Fibroblast of the aortic adventitia (primary cell): ENCODE data around the gene CYP27A1. TPM values are rescaled to one million over a fixed set of nuclear protein-coding genes. Genes with fewer than 3 reads are reported as not detected.

Experiments used
- DNase-seq: peaks from one replicate; pipeline ENCODE4 v3.0.0-alpha.2; 2010; ENCODE audit warnings: low read depth
- H3K4me3 ChIP-seq: 2 replicates; pipeline ENCODE4 v1.5.1; 2011; ENCODE audit warnings: low read depth, mild to moderate bottlenecking, control low read depth, low read length, moderate library complexity
- total RNA-seq: library from RNA; depleted of rRNA; stranded (reverse); fragments of >200 nt; gene quantifications from 2 replicates; pipeline ENCODE4 v1.2.3, GENCODE V29; 2012; ENCODE audit warnings: low replicate concordance
- TF ChIP-seq, protein P1 (sequence below): IDR thresholded peaks from 2 replicates; pipeline ENCODE4 v1.5.1; 2011; ENCODE audit warnings: mild to moderate bottlenecking, low read length, control low read depth, inconsistent platforms; ENCODE audit not compliant: insufficient read depth

CYP27A1 gene
- total RNA-seq = 10.5 and 42.8 TPM in 2 replicates

DNA sequence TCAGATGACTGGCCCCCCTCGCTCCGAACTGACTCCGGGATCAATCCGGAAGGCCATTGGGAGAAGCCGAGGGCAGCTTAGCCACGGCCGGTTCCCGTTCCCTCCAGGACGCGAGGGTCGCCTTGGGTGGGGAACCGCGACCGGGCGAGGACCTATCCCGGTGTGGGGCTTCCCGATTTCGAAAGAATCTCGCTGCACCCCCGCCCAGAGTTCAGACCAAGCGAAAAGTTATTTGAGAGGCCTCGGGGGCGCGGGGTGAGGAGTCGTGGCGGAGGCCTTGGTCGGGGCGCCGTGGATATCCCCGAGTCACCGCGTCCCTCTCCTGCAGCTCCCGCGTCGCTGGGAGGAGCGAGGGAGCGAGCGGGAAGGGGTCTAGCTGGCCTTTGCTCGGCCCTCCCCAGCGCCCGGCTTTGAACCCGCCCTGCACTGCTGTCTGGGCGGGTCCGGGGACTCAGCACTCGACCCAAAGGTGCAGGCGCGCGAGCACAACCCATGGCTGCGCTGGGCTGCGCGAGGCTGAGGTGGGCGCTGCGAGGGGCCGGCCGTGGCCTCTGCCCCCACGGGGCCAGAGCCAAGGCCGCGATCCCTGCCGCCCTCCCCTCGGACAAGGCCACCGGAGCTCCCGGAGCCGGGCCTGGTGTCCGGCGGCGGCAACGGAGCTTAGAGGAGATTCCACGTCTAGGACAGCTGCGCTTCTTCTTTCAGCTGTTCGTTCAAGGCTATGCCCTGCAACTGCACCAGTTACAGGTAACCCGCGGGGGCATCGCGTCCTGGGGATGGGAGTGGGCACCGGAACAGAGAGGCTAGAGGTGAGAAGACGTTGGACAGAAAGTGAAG, at the start of gene CYP27A1:
Gene CYP27A1, plus strand, starts transcription at position 457 of the 837 bp plus-strand sequence. Its CDS starts 36 bp downstream, at position 493.
- TF ChIP-seq, protein P1, sequence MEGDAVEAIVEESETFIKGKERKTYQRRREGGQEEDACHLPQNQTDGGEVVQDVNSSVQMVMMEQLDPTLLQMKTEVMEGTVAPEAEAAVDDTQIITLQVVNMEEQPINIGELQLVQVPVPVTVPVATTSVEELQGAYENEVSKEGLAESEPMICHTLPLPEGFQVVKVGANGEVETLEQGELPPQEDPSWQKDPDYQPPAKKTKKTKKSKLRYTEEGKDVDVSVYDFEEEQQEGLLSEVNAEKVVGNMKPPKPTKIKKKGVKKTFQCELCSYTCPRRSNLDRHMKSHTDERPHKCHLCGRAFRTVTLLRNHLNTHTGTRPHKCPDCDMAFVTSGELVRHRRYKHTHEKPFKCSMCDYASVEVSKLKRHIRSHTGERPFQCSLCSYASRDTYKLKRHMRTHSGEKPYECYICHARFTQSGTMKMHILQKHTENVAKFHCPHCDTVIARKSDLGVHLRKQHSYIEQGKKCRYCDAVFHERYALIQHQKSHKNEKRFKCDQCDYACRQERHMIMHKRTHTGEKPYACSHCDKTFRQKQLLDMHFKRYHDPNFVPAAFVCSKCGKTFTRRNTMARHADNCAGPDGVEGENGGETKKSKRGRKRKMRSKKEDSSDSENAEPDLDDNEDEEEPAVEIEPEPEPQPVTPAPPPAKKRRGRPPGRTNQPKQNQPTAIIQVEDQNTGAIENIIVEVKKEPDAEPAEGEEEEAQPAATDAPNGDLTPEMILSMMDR = no peak
- peak; percentile 8 for DNase-seq
- H3K4me3 ChIP-seq = peak within 1 kb of the TSS; percentile 55

DNA sequence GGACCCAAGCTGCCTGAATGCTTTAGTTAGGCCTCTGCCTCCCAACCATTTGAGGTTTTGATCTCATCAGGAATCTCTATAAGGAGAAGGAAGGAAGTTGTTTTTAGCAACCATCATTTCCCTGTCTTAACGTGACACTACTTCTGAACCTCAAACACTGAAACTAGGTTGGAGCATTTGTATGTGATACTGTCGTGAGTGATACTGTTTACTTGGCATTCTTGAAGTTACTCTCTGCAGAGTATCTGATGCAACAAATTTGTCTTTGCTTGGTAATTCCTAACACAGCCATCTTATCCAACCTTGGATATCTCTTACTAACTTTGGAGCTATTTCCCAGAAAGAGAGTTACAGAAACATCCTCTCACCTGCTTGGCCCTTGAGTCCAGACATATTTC, 49.2 kb upstream of the CYP27A1 start:
- peak; percentile 15 for DNase-seq

DNA sequence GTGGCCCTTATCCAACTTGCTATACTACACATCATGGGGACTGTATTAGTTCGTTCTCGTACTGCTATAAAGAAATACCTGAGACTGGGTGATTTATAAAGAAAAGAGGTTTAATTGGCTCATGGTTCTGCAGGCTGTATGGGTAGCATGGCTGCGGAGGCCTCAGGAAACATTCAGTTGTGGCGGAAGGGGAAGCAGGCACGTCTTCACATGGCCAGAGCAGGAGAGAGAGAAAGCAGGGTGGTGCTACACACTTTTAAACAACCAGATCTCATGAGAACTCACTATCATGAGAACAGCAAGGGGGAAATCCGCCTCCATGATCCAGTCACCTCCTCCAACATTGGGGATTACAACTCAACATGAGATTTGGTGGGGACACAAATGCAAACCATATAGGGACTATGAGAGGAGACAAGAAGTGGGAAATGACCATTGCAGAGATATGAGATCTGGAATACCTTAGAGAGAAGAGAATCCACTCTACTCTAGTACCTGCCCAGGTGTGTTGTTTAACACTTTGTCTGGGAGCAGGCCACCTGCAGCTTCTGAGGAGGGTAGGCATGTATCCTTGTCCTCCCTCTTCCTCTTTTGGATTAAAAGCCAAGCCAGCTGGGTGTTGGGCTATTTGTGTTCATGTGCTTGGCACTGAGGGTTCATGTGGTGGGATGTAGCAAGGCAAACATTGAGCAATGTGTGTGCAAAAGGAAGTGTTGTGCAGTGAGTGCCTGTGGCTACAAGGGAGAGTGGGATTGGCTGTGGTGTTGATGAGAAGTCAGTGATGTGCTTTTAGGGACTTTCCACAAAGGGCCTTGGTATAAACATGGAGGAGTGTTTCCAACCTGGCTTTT, 48.6 kb upstream of the CYP27A1 start:
- peak; percentile 78 for DNase-seq

More for the DNA sequence above, 49.2 kb upstream of the CYP27A1 start:
- H3K4me3 ChIP-seq = no peak overlapping the region
- TF ChIP-seq, protein P1 = no peak

DNA sequence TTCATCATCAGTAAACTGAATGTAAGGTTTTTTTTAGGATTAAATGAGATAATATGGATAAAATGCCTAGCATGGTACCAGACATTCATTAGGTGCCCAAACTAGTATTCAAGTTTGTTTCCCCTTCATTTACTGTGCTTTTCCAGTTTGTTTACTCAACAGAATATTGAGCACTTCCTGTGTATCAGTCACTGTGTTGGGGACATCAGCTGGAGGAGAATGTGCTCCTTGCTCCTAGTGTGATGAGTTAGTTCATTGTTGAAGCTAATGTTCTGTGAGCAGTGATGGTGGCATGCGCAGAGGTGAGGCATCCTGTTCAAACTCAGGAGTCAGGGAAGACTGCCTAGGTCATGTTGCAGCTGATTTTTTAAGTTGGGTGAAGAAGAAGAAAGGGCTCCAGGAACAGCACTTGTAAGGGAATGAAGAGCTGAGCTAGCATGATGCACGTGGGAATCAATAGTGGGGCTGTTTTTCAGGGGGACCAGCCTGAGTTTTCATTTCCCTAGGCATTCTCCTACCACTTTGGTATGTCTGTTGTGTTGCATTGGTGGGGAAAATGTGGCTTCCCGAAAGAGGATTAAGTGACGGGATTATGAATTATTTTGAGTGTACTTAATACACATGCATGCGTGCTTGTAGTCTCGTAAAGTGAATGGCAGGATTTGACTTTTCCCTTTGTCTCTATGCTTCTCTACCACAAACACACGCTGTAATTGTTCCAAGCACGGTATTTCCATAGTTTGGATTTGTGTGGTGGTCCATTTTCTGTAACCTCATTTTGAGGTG, 47.6 kb upstream of the CYP27A1 start:
- TF ChIP-seq, protein P1 = no peak
- no peak for DNase-seq
- no peak overlapping the region for H3K4me3 ChIP-seq

More for the DNA sequence above, 48.6 kb upstream of the CYP27A1 start:
- H3K4me3 ChIP-seq = no peak overlapping the region
- TF ChIP-seq, protein P1 = no peak

DNA sequence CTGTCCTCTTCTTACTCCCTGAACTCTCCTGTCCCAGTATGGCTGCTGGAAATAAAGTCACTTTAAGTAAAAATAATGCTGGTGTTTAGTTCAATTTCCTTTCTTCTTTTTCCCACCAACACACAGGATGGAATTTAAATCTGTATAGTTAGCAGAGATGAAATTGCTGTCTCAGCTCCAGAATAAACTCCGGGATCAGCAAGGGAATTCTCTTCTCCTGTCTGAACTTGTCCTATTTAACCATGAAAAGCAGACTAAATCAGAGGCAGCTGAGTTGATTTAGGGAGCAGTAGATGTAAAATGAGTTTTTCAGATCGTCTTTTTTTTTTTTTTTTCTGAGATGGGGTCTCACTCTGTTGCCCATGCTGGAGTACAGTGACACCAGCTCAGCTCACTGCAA, 45.4 kb upstream of the CYP27A1 start:
- no peak overlapping the region for H3K4me3 ChIP-seq
- TF ChIP-seq, protein P1 = no peak
- no peak for DNase-seq

DNA sequence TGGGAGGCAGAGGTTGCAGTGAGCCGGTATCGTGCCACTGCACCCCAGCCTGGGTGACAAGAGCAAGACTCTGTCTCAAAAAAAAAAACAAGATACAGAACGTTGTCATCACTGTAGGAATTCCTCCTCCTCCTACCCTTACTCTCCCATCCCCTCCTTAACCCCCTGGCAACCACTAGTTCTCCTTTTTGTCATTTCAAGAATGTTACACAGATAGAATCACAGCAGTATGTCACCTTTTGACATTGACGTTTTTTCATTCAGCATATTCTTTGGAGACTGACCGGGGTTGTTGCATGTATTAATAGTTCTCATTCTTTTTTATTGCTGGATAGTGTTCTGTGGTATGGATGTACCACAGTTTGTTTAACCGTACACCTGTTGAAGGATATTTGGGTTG, 38.9 kb upstream of the CYP27A1 start:
- DNase-seq = no peak
- TF ChIP-seq, protein P1 = no peak
- H3K4me3 ChIP-seq = no peak overlapping the region
